Type B pancreatic cell (in vitro differentiated cells): Measurements from ENCODE around the gene B9D1. TPM values are rescaled to one million over a fixed set of nuclear protein-coding genes. Genes with fewer than 3 reads are reported as not detected.

Experiments used
- DNase-seq: peaks from one replicate; pipeline ENCODE4 v3.0.0; 2021; ENCODE audit warnings: mixed read lengths; ENCODE audit not compliant: unreplicated experiment; ENCODE audit errors: extremely low spot score
- H3K27ac Mint-ChIP-seq: 2 replicates; pipeline ENCODE4 v1.8.0; 2021; ENCODE audit warnings: mild to moderate bottlenecking, mixed read lengths
- H3K27me3 Mint-ChIP-seq: 2 replicates; pipeline ENCODE4 v1.8.0; 2021; ENCODE audit warnings: mixed read lengths
- H3K36me3 Mint-ChIP-seq: 2 replicates; pipeline ENCODE4 v1.8.0; 2021; ENCODE audit warnings: mixed read lengths
- H3K4me1 Mint-ChIP-seq: one replicate; pipeline ENCODE4 v1.8.0; 2021; ENCODE audit warnings: mixed read lengths; ENCODE audit not compliant: unreplicated experiment
- H3K4me3 Mint-ChIP-seq: 2 replicates; pipeline ENCODE4 v1.8.0; 2021; ENCODE audit warnings: mild to moderate bottlenecking, mixed read lengths
- H3K9me3 Mint-ChIP-seq: 2 replicates; pipeline ENCODE4 v1.8.0; 2021; ENCODE audit warnings: mixed read lengths
- total RNA-seq: library from RNA; stranded (reverse); gene quantifications from 2 replicates; pipeline ENCODE4 v1.2.1, GENCODE V29; 2021; ENCODE audit warnings: low replicate concordance
- TF ChIP-seq, protein P1 (sequence below): fragments of 200-600 bp; sonication (generic); conservative IDR thresholded peaks from 2 replicates; pipeline ENCODE4 v1.5.0; 2021; ENCODE audit warnings: antibody characterized with exemption, mild to moderate bottlenecking

B9D1 gene
- total RNA-seq, 1 donor from 2014 or later: 23.2 TPM

- TF ChIP-seq, protein P1, sequence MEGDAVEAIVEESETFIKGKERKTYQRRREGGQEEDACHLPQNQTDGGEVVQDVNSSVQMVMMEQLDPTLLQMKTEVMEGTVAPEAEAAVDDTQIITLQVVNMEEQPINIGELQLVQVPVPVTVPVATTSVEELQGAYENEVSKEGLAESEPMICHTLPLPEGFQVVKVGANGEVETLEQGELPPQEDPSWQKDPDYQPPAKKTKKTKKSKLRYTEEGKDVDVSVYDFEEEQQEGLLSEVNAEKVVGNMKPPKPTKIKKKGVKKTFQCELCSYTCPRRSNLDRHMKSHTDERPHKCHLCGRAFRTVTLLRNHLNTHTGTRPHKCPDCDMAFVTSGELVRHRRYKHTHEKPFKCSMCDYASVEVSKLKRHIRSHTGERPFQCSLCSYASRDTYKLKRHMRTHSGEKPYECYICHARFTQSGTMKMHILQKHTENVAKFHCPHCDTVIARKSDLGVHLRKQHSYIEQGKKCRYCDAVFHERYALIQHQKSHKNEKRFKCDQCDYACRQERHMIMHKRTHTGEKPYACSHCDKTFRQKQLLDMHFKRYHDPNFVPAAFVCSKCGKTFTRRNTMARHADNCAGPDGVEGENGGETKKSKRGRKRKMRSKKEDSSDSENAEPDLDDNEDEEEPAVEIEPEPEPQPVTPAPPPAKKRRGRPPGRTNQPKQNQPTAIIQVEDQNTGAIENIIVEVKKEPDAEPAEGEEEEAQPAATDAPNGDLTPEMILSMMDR: no peak
- Mint-ChIP-seq H3K4me1 (peaks cover 33% of the 10 kb centered on the region), H3K36me3 (peaks cover 20% of the 10 kb centered on the region), H3K9me3 (no peaks in the 10 kb centered on the region), H3K27ac (no peak overlapping the region), H3K27me3 (no peaks in the 10 kb centered on the region), H3K4me3 (no peak overlapping the region)
- DNase-seq: no peak
Measured at GRCh38 chr17:19313746-19314651, 48.5 kb downstream of the B9D1 start.

GRCh38 chr17:19313066-19313745 lies 49.3 kb downstream of the B9D1 start:
- no peaks in the 10 kb centered on the region for H3K9me3 Mint-ChIP-seq
- H3K36me3 Mint-ChIP-seq: peaks cover 20% of the 10 kb centered on the region
- H3K4me3 Mint-ChIP-seq: no peak overlapping the region
- DNase-seq: no peak
- peaks cover 33% of the 10 kb centered on the region for H3K4me1 Mint-ChIP-seq
- no peaks in the 10 kb centered on the region for H3K27me3 Mint-ChIP-seq
- H3K27ac Mint-ChIP-seq: no peak overlapping the region
- TF ChIP-seq, protein P1: no peak

DNA sequence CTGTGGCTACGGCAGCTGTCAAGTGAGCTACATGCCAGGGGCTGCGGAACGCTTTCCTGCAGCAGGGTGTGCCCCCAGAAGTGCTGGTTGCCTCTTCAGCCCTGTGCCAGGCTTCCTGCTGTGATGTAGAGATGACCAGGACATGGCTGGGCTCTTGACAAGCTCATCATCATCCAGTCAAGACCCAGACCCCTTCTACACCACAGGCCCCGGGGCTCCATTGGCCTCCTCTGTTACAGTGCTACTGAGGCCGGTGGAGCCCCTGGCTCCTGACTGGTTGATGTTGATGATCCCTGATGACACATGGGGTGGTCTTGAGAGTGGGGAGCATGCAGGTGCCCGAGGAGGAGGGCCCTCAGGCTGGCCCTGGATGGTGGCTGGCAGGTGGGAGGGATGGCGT lies 50.1 kb downstream of the B9D1 start:
- no peaks in the 10 kb centered on the region for H3K27me3 Mint-ChIP-seq
- H3K36me3 Mint-ChIP-seq: peaks cover 17% of the 10 kb centered on the region
- TF ChIP-seq, protein P1: no peak
- no peak overlapping the region for H3K27ac Mint-ChIP-seq
- no peak overlapping the region for H3K4me3 Mint-ChIP-seq
- H3K9me3 Mint-ChIP-seq: no peaks in the 10 kb centered on the region
- no peak for DNase-seq
- H3K4me1 Mint-ChIP-seq: peaks cover 28% of the 10 kb centered on the region

DNA sequence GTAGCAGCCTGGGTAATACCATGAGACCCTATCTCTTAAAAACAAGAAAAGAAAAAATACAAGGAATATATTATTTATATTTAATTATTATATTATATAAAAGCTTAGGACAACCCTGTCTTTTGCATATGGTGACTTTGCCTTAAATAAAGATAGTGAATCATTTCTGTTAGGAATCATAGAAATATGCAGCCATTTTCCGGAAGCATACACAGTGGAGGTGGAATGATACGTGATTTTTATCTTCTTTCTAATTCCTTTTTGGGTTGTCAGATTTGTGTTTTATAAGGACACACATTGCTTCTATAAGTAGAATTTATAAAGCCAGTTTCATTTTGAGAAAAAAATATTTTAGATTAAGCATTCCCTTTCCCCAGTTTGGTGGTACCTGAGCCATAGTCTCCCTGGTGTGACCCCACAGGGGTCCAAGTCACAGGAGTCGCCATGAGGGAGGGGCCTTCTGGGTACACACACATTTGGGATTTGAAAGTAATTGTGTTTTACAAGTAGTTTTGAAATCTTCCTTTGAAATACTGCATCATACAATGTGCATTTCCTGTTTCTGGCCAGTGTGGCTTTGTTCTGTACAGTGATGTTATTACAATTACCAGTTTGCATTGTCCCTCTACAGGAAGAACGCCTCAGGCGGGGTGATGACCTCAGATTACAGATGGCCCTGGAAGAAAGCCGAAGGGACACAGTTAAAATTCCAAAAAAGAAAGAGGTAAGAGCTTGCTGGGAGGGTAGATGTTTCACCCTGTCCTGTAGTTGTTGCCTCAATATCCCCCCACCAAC lies 50.9 kb downstream of the B9D1 start:
- Mint-ChIP-seq H3K4me3 (no peak overlapping the region), H3K27ac (no peak overlapping the region), H3K9me3 (no peaks in the 10 kb centered on the region), H3K27me3 (no peaks in the 10 kb centered on the region), H3K4me1 (peaks cover 20% of the 10 kb centered on the region), H3K36me3 (peaks cover 16% of the 10 kb centered on the region)
- DNase-seq: no peak
- TF ChIP-seq, protein P1: no peak

DNA sequence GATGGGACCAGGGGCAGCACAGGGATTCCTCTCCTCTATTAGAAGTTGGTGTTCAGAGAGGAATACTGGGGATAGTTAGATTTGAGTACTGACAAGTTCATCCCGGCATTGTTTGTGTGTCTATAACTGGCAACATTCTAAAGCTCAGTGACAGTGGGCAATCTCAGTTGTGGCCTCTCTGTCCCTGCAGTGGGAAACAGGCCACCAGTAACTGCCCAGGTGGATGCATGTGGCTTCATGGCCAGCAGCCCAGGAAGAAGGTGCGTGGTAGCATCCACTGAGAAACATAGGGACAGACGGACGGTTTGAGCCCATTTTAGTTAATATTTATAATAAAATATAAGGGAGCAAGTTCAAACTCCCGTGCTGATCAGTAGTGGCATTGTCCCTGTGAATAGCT lies 51.5 kb downstream of the B9D1 start:
- Mint-ChIP-seq H3K4me1 (peaks cover 14% of the 10 kb centered on the region), H3K4me3 (no peak overlapping the region)
- TF ChIP-seq, protein P1: no peak

More for the DNA sequence above, 51.5 kb downstream of the B9D1 start:
- H3K36me3 Mint-ChIP-seq: peaks cover 11% of the 10 kb centered on the region
- H3K27me3 Mint-ChIP-seq: no peaks in the 10 kb centered on the region
- H3K9me3 Mint-ChIP-seq: no peaks in the 10 kb centered on the region
- no peak overlapping the region for H3K27ac Mint-ChIP-seq
- no peak for DNase-seq
